Measurements from ENCODE around the gene TRHDE.

Gene TRHDE

GRCh38 chr12:72570601-72571000, 298.4 kb downstream of the TRHDE start:
- Histone ChIP-seq H3K36me3 (ENCODE audit: control insufficient read depth, insufficient read depth, low read length, severe bottlenecking) (no peaks in the 10 kb centered on the region), H3K27me3 (replicated peaks; ENCODE audit: control insufficient read depth, insufficient read depth, low read length) (no peaks in the 10 kb centered on the region), H3K4me3 (ENCODE audit: low read length) (no peak overlapping the region), H3K9ac (ENCODE audit: low read length) (no peak overlapping the region), H3K9me3 (ENCODE audit: control insufficient read depth, low read length) (no peaks in the 10 kb centered on the region), H3K4me1 (ENCODE audit: control insufficient read depth, insufficient read depth, low read length) (no peaks in the 10 kb centered on the region)
- no peak for DNase-seq (ENCODE audit: low read depth)

GRCh38 chr12:72574138-72574537, 302.0 kb downstream of the TRHDE start:
- no peak overlapping the region for H3K9ac ChIP-seq (ENCODE audit: low read length)

DNA sequence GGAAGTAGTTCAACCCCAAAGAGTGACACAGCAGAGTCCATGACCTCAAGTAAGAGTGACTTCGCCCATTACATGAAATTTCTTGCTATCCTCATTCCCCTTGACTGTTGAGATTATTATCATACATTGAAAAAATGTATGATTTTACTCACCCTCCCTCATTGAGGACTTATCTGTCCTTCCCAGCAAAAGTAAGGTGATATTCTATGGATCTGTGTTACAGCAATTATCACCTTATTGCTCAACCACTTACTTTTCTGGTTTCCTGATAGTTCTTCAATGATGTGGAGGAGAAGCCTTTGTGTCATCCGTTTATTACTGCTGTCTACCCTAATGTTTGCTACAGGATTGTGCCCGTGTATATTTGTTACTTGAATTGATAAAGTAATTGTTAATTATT, 306.2 kb downstream of the TRHDE start:
- Histone ChIP-seq H3K27me3 (replicated peaks; ENCODE audit: control insufficient read depth, insufficient read depth, low read length) (no peaks in the 10 kb centered on the region), H3K9me3 (ENCODE audit: control insufficient read depth, low read length) (no peaks in the 10 kb centered on the region), H3K4me1 (ENCODE audit: control insufficient read depth, insufficient read depth, low read length) (no peaks in the 10 kb centered on the region), H3K9ac (ENCODE audit: low read length) (no peak overlapping the region), H3K4me3 (ENCODE audit: low read length) (no peak overlapping the region), H3K36me3 (ENCODE audit: control insufficient read depth, insufficient read depth, low read length, severe bottlenecking) (no peaks in the 10 kb centered on the region)
- DNase-seq (ENCODE audit: low read depth), result no peak

More at GRCh38 chr12:72574138-72574537, 302.0 kb downstream of the TRHDE start:
- H3K4me1 ChIP-seq (ENCODE audit: control insufficient read depth, insufficient read depth, low read length), result no peaks in the 10 kb centered on the region
- DNase-seq (ENCODE audit: low read depth), result no peak
- H3K36me3 ChIP-seq (ENCODE audit: control insufficient read depth, insufficient read depth, low read length, severe bottlenecking), result no peaks in the 10 kb centered on the region
- no peaks in the 10 kb centered on the region for H3K9me3 ChIP-seq (ENCODE audit: control insufficient read depth, low read length)
- no peaks in the 10 kb centered on the region for H3K27me3 ChIP-seq (replicated peaks; ENCODE audit: control insufficient read depth, insufficient read depth, low read length)
- no peak overlapping the region for H3K4me3 ChIP-seq (ENCODE audit: low read length)

DNA sequence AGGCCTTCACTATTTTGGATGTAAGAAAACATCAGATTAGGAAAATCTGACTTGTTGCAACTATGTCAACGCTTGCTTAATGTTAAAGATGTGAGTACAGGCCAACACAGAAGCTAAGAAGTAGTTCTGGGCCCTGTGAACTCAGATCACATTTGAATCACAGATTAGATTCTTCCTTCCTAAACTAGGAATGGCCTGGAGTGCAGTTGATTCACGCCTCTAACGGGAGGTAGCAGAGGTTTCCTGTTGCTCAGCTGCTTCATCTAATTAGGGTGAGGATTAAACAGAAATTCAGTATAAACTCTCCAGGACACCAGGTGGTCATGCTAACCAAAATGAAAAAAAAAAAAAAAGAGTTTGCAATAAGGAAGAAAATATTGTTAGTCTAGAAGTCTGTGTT, 314.3 kb downstream of the TRHDE start:
- no peaks in the 10 kb centered on the region for H3K4me1 ChIP-seq (ENCODE audit: control insufficient read depth, insufficient read depth, low read length)
- H3K36me3 ChIP-seq (ENCODE audit: control insufficient read depth, insufficient read depth, low read length, severe bottlenecking), result no peaks in the 10 kb centered on the region
- no peak overlapping the region for H3K9ac ChIP-seq (ENCODE audit: low read length)
- H3K9me3 ChIP-seq (ENCODE audit: control insufficient read depth, low read length), result no peaks in the 10 kb centered on the region
- peak; percentile 22 for DNase-seq (ENCODE audit: low read depth)
- H3K27me3 ChIP-seq (replicated peaks; ENCODE audit: control insufficient read depth, insufficient read depth, low read length), result no peaks in the 10 kb centered on the region
- H3K4me3 ChIP-seq (ENCODE audit: low read length), result no peak overlapping the region

DNA sequence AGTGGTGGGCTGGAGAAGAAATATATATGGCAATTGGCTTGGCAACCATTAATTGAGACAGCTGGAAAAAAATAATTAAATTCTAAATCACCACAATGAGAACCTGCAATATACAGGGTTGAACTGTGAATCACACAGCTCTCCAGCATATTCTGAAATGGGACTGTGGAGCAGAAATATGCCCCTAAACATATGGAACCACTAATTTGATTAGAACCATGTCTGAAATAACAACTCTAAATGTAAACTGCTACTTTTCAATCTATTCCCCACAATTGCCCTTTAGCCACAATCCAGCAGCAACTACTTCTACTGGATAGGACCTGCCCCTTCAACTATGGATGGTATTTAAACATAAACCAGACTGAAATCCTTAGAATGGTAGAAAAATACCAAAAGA, 330.4 kb downstream of the TRHDE start:
- no peaks in the 10 kb centered on the region for H3K36me3 ChIP-seq (ENCODE audit: control insufficient read depth, insufficient read depth, low read length, severe bottlenecking)
- no peak overlapping the region for H3K4me3 ChIP-seq (ENCODE audit: low read length)
- peak; percentile 66 for DNase-seq (ENCODE audit: low read depth)
- H3K27me3 ChIP-seq (replicated peaks; ENCODE audit: control insufficient read depth, insufficient read depth, low read length), result no peaks in the 10 kb centered on the region
- H3K4me1 ChIP-seq (ENCODE audit: control insufficient read depth, insufficient read depth, low read length), result no peaks in the 10 kb centered on the region
- H3K9ac ChIP-seq (ENCODE audit: low read length), result no peak overlapping the region
- H3K9me3 ChIP-seq (ENCODE audit: control insufficient read depth, low read length), result peaks cover 13% of the 10 kb centered on the region

DNA sequence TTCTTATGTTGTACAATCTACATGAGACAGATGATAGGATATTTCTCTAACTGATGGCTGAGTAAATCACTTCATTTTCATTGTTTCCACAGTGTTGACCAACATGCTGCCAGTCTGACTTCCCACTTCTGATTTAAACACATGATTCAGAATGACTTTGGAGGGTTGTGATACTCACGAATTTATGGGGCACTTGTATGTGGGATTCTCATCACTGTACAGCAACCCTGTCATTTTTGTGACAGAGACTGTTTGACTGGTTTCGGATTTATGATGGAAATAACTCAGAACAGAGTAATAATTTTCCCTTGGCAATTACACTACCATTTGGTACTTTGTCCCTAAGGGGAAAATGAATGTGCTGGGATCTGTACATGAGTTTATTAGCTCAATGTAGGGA, 333.8 kb downstream of the TRHDE start:
- no peak overlapping the region for H3K9ac ChIP-seq (ENCODE audit: low read length)
- H3K36me3 ChIP-seq (ENCODE audit: control insufficient read depth, insufficient read depth, low read length, severe bottlenecking), result no peaks in the 10 kb centered on the region
- H3K4me1 ChIP-seq (ENCODE audit: control insufficient read depth, insufficient read depth, low read length), result no peaks in the 10 kb centered on the region
- H3K27me3 ChIP-seq (replicated peaks; ENCODE audit: control insufficient read depth, insufficient read depth, low read length), result no peaks in the 10 kb centered on the region
- peaks cover 3% of the 10 kb centered on the region for H3K9me3 ChIP-seq (ENCODE audit: control insufficient read depth, low read length)
- H3K4me3 ChIP-seq (ENCODE audit: low read length), result no peak overlapping the region
- no peak for DNase-seq (ENCODE audit: low read depth)

DNA sequence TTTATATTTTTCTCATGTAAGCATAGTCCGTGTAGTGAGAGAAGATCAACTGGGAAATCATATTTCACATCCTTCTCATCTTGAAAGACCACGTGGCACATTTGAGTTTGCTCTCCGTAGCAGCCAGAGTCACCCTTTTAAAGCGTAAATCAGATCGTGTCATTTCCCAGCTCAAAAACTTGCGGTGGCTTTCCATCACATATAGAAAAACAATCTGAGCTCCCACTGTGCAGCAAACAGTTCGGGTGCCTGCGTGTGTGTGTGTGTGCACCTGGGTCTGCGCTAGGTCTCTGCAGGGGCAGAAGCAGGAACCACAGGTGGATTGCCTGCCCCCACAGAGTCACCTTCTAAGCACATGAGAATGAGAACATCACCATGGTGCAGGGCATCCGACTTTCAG, 338.2 kb downstream of the TRHDE start:
- Histone ChIP-seq H3K36me3 (ENCODE audit: control insufficient read depth, insufficient read depth, low read length, severe bottlenecking) (no peaks in the 10 kb centered on the region), H3K4me1 (ENCODE audit: control insufficient read depth, insufficient read depth, low read length) (no peaks in the 10 kb centered on the region), H3K27me3 (replicated peaks; ENCODE audit: control insufficient read depth, insufficient read depth, low read length) (no peaks in the 10 kb centered on the region), H3K9ac (ENCODE audit: low read length) (no peak overlapping the region), H3K9me3 (ENCODE audit: control insufficient read depth, low read length) (no peaks in the 10 kb centered on the region), H3K4me3 (ENCODE audit: low read length) (no peak overlapping the region)
- no peak for DNase-seq (ENCODE audit: low read depth)

- no peak for DNase-seq (ENCODE audit: low read depth)
- H3K36me3 ChIP-seq (ENCODE audit: control insufficient read depth, insufficient read depth, low read length, severe bottlenecking), result no peaks in the 10 kb centered on the region
- no peak overlapping the region for H3K9ac ChIP-seq (ENCODE audit: low read length)
- H3K27me3 ChIP-seq (replicated peaks; ENCODE audit: control insufficient read depth, insufficient read depth, low read length), result no peaks in the 10 kb centered on the region
- H3K4me3 ChIP-seq (ENCODE audit: low read length), result no peak overlapping the region
- H3K4me1 ChIP-seq (ENCODE audit: control insufficient read depth, insufficient read depth, low read length), result no peaks in the 10 kb centered on the region
- no peaks in the 10 kb centered on the region for H3K9me3 ChIP-seq (ENCODE audit: control insufficient read depth, low read length)
These were observed 338.7 kb downstream of the TRHDE start for GRCh38 chr12:72610854-72611358.

DNA sequence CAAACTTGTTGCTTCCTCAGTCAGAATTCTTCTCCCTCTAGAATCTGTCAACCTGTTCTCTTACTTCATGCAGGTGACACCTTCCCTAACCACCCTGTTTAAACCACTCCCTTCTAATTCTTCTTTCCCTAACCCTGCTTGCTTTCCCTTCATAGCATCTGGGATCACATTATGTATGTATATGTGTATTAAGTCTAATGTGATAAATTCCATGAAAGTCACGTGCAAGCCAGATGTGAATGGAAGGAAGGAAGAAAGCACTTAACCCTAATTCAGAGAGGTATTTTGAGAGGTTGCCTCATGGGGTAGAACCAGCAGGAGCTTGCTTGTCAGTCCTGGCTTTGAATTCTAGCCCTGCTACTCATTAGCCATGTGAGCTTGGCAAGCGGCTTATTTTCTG, 340.0 kb downstream of the TRHDE start:
- H3K27me3 ChIP-seq (replicated peaks; ENCODE audit: control insufficient read depth, insufficient read depth, low read length), result no peaks in the 10 kb centered on the region
- no peaks in the 10 kb centered on the region for H3K36me3 ChIP-seq (ENCODE audit: control insufficient read depth, insufficient read depth, low read length, severe bottlenecking)
- no peaks in the 10 kb centered on the region for H3K4me1 ChIP-seq (ENCODE audit: control insufficient read depth, insufficient read depth, low read length)
- H3K9me3 ChIP-seq (ENCODE audit: control insufficient read depth, low read length), result no peaks in the 10 kb centered on the region
- H3K9ac ChIP-seq (ENCODE audit: low read length), result no peak overlapping the region
- no peak overlapping the region for H3K4me3 ChIP-seq (ENCODE audit: low read length)
- no peak for DNase-seq (ENCODE audit: low read depth)

- no peaks in the 10 kb centered on the region for H3K36me3 ChIP-seq (ENCODE audit: control insufficient read depth, insufficient read depth, low read length, severe bottlenecking)
- no peak overlapping the region for H3K9ac ChIP-seq (ENCODE audit: low read length)
- no peaks in the 10 kb centered on the region for H3K4me1 ChIP-seq (ENCODE audit: control insufficient read depth, insufficient read depth, low read length)
- H3K4me3 ChIP-seq (ENCODE audit: low read length), result no peak overlapping the region
- H3K27me3 ChIP-seq (replicated peaks; ENCODE audit: control insufficient read depth, insufficient read depth, low read length), result no peaks in the 10 kb centered on the region
- no peaks in the 10 kb centered on the region for H3K9me3 ChIP-seq (ENCODE audit: control insufficient read depth, low read length)
- DNase-seq (ENCODE audit: low read depth), result no peak
These were observed 346.6 kb downstream of the TRHDE start for GRCh38 chr12:72618764-72619163.

DNA sequence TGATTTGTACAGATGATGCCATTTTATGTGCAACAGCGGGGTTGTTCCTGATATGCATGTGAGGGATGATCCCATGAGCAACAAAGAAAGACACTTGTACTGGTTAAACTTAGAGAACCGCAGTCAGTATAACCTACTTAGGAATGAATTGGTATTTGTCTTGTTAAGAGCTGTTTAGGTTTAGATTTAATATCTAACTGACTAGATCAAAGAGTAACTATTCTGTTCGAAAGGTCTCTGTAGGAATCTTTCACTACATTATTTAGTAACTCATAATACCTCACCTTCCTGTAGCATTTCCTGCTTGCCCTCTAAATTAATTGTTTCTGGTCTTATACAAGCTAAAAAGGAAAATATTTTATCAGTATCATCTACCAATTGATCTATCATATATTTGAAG, 350.4 kb downstream of the TRHDE start:
- DNase-seq (ENCODE audit: low read depth), result no peak
- Histone ChIP-seq H3K9me3 (ENCODE audit: control insufficient read depth, low read length) (no peaks in the 10 kb centered on the region), H3K4me3 (ENCODE audit: low read length) (no peak overlapping the region), H3K9ac (ENCODE audit: low read length) (no peak overlapping the region), H3K36me3 (ENCODE audit: control insufficient read depth, insufficient read depth, low read length, severe bottlenecking) (no peaks in the 10 kb centered on the region), H3K27me3 (replicated peaks; ENCODE audit: control insufficient read depth, insufficient read depth, low read length) (no peaks in the 10 kb centered on the region), H3K4me1 (ENCODE audit: control insufficient read depth, insufficient read depth, low read length) (no peaks in the 10 kb centered on the region)

GRCh38 chr12:72631926-72632685, 359.9 kb downstream of the TRHDE start:
- H3K9me3 ChIP-seq (ENCODE audit: control insufficient read depth, low read length), result no peaks in the 10 kb centered on the region

More at GRCh38 chr12:72631926-72632685, 359.9 kb downstream of the TRHDE start:
- H3K9ac ChIP-seq (ENCODE audit: low read length), result no peak overlapping the region
- H3K36me3 ChIP-seq (ENCODE audit: control insufficient read depth, insufficient read depth, low read length, severe bottlenecking), result no peaks in the 10 kb centered on the region
- H3K27me3 ChIP-seq (replicated peaks; ENCODE audit: control insufficient read depth, insufficient read depth, low read length), result no peaks in the 10 kb centered on the region
- H3K4me1 ChIP-seq (ENCODE audit: control insufficient read depth, insufficient read depth, low read length), result no peaks in the 10 kb centered on the region
- no peak overlapping the region for H3K4me3 ChIP-seq (ENCODE audit: low read length)
- peak; percentile 21 for DNase-seq (ENCODE audit: low read depth)
